Measurements from ENCODE around the gene NR3C2. TPM values are rescaled to one million over a fixed set of nuclear protein-coding genes. Genes with fewer than 3 reads are reported as not detected.

Gene NR3C2
- total RNA-seq, 1 experiment from 2014 or later, result 0.16 TPM

DNA sequence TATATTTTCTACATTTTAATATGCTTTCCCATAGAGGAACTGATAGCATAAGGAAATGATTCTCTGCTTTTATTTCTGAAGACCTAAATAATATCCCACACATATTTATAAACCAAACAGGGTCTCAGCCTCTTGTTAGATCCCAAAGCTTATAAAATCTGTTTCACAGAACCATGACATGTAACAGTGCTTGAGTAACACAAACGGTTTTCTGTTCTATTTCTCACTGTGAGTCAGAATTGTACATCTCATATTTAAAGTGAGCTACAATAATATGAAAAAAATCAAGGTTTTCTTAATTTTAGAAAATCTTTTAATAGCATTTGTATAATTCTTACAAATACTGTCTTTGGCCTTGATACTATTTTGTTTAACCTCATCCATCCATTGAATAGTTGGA lies 51.2 kb downstream of the NR3C2 start:
- BruUV-seq (replicated peaks), result no TSS peak
- Mint-ChIP-seq H3K4me3 (ENCODE audit: unreplicated experiment) (no peak overlapping the region), H3K4me1 (ENCODE audit: low read depth, unreplicated experiment) (no peaks in the 10 kb centered on the region), H3K27ac (ENCODE audit: unreplicated experiment) (no peak overlapping the region), H3K36me3 (ENCODE audit: insufficient read depth, unreplicated experiment) (no peaks in the 10 kb centered on the region), H3K27me3 (ENCODE audit: insufficient read depth, unreplicated experiment) (peaks cover 11% of the 10 kb centered on the region), H3K9me3 (ENCODE audit: unreplicated experiment) (no peaks in the 10 kb centered on the region)
- TF ChIP-seq, protein P1, sequence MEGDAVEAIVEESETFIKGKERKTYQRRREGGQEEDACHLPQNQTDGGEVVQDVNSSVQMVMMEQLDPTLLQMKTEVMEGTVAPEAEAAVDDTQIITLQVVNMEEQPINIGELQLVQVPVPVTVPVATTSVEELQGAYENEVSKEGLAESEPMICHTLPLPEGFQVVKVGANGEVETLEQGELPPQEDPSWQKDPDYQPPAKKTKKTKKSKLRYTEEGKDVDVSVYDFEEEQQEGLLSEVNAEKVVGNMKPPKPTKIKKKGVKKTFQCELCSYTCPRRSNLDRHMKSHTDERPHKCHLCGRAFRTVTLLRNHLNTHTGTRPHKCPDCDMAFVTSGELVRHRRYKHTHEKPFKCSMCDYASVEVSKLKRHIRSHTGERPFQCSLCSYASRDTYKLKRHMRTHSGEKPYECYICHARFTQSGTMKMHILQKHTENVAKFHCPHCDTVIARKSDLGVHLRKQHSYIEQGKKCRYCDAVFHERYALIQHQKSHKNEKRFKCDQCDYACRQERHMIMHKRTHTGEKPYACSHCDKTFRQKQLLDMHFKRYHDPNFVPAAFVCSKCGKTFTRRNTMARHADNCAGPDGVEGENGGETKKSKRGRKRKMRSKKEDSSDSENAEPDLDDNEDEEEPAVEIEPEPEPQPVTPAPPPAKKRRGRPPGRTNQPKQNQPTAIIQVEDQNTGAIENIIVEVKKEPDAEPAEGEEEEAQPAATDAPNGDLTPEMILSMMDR (IDR thresholded peaks at IDR 0.05; ENCODE audit: insufficient read depth in 1 of 2, low read depth in 1 of 2, low read length in 1 of 2, severe bottlenecking in 1 of 2, unreplicated experiment in 1 of 2), result no peak
- ChIA-PET CTCF (no interaction called here), POLR2A (no interaction called here)
- no peak overlapping the region for H3K4me3 ChIP-seq (ENCODE audit: low read depth, low read length)
- intact Hi-C loops (cut with micrococcal nuclease; ENCODE audit: unreplicated experiment), result no loop called here
- H3K36me3 ChIP-seq (ENCODE audit: control insufficient read depth, insufficient read depth, low read length), result no peaks in the 10 kb centered on the region
- no peaks in the 10 kb centered on the region for H3K9me3 ChIP-seq
- H3K27me3 ChIP-seq (replicated peaks; ENCODE audit: control insufficient read depth, insufficient read depth, low read length), result no peaks in the 10 kb centered on the region
- DNase-seq, result no peak
- H3K4me1 ChIP-seq, result no peaks in the 10 kb centered on the region

DNA sequence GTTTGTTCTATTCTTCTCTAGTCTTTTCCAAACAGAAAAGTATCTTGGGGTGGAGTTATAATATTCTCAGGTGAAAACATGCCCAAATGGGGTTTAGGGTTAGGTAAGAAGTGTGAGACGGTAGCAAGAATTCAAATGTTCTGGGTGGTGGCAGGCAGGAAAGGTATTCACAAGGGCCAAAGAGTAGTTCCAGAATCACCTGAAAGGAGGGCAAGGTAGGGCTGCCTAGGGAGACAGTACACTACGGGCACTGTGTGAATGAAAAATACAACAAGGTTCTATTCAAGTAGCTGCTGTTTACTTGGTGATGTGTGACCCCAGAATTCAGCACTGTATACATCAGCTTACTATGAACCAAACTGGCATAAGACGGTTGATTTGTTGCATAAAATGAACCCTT lies 51.9 kb downstream of the NR3C2 start:
- H3K4me1 Mint-ChIP-seq (ENCODE audit: low read depth, unreplicated experiment), result no peaks in the 10 kb centered on the region
- no peak overlapping the region for H3K27ac Mint-ChIP-seq (ENCODE audit: unreplicated experiment)
- H3K36me3 Mint-ChIP-seq (ENCODE audit: insufficient read depth, unreplicated experiment), result no peaks in the 10 kb centered on the region
- Histone ChIP-seq H3K4me1 (no peaks in the 10 kb centered on the region), H3K36me3 (ENCODE audit: control insufficient read depth, insufficient read depth, low read length) (no peaks in the 10 kb centered on the region), H3K4me3 (ENCODE audit: low read depth, low read length) (no peak overlapping the region), H3K9me3 (no peaks in the 10 kb centered on the region), H3K27me3 (replicated peaks; ENCODE audit: control insufficient read depth, insufficient read depth, low read length) (no peaks in the 10 kb centered on the region)
- no peaks in the 10 kb centered on the region for H3K9me3 Mint-ChIP-seq (ENCODE audit: unreplicated experiment)
- no TSS peak for BruUV-seq (replicated peaks)
- ChIA-PET POLR2A (no interaction called here), CTCF (no interaction called here)
- H3K27me3 Mint-ChIP-seq (ENCODE audit: insufficient read depth, unreplicated experiment), result peaks cover 11% of the 10 kb centered on the region
- intact Hi-C loops (cut with micrococcal nuclease; ENCODE audit: unreplicated experiment), result no loop called here
- H3K4me3 Mint-ChIP-seq (ENCODE audit: unreplicated experiment), result no peak overlapping the region
- DNase-seq, result no peak
- TF ChIP-seq, protein P1 (IDR thresholded peaks at IDR 0.05; ENCODE audit: insufficient read depth in 1 of 2, low read depth in 1 of 2, low read length in 1 of 2, severe bottlenecking in 1 of 2, unreplicated experiment in 1 of 2), result no peak

DNA sequence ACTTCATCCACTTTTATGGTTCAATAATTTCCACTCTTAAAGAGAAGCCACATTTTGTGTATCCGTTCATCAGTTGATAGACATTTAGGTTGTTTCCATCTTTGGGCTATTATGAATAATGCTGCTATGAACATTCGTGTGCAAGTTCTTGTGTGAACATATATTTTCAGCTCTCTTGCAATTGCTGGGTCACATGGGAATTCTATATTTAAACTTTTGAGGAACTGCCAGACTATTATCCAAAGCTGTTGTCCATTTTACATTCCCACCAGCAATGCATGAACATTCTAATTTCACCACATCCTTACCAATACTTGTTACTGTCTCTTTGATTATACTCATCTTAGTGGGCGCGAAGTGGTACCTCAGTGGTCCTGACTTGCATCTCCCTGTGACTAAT lies 61.9 kb downstream of the NR3C2 start:
- POLR2A ChIA-PET, result no interaction called here
- Histone ChIP-seq H3K4me1 (no peaks in the 10 kb centered on the region), H3K36me3 (ENCODE audit: control insufficient read depth, insufficient read depth, low read length) (no peaks in the 10 kb centered on the region), H3K4me3 (ENCODE audit: low read depth, low read length) (no peak overlapping the region), H3K9me3 (no peaks in the 10 kb centered on the region), H3K27me3 (replicated peaks; ENCODE audit: control insufficient read depth, insufficient read depth, low read length) (no peaks in the 10 kb centered on the region)
- Mint-ChIP-seq H3K4me1 (ENCODE audit: low read depth, unreplicated experiment) (no peaks in the 10 kb centered on the region), H3K4me3 (ENCODE audit: unreplicated experiment) (no peak overlapping the region), H3K9me3 (ENCODE audit: unreplicated experiment) (no peaks in the 10 kb centered on the region), H3K27ac (ENCODE audit: unreplicated experiment) (no peak overlapping the region), H3K27me3 (ENCODE audit: insufficient read depth, unreplicated experiment) (peaks cover 5% of the 10 kb centered on the region), H3K36me3 (ENCODE audit: insufficient read depth, unreplicated experiment) (no peaks in the 10 kb centered on the region)
- intact Hi-C loops (cut with micrococcal nuclease; ENCODE audit: unreplicated experiment), result no loop called here
- TF ChIP-seq, protein P1 (IDR thresholded peaks at IDR 0.05; ENCODE audit: insufficient read depth in 1 of 2, low read depth in 1 of 2, low read length in 1 of 2, severe bottlenecking in 1 of 2, unreplicated experiment in 1 of 2), result no peak
- CTCF ChIA-PET, result no interaction called here
- no TSS peak for BruUV-seq (replicated peaks)
- no peak for DNase-seq
